Liver (tissue), 9 donors: ENCODE measurements around the gene EDIL3. TPM values are rescaled to one million over a fixed set of nuclear protein-coding genes. Genes with fewer than 3 reads are reported as not detected.

Source experiments
- DNase-seq: peaks from one replicate; pipeline ENCODE4 v3.0.0-alpha.2; 2017; ENCODE audit warnings: low spot score
- H3K27ac ChIP-seq, 2 donors: one replicate each; pipeline ENCODE4 v1.7.0; 2013; ENCODE audit warnings: inconsistent platforms in 2 of 2, low read length in 2 of 2, control low read depth in 1 of 2, low read depth in 1 of 2, mild to moderate bottlenecking in 1 of 2
- H3K27me3 ChIP-seq, 4 donors: one replicate each; pipeline versions ENCODE4 v1.6.1 to v1.7.0; 2013; ENCODE audit warnings: low read length in 3 of 4, inconsistent platforms in 1 of 4, mild to moderate bottlenecking in 1 of 4, moderate library complexity in 1 of 4; ENCODE audit not compliant: control insufficient read depth in 4 of 4, insufficient read depth in 4 of 4
- H3K36me3 ChIP-seq, 4 donors: one replicate each; pipeline versions ENCODE4 v1.6.1 to v1.7.0; 2013; ENCODE audit warnings: low read length in 3 of 4, mild to moderate bottlenecking in 3 of 4, low read depth in 1 of 4, moderate library complexity in 1 of 4; ENCODE audit not compliant: control insufficient read depth in 4 of 4, insufficient read depth in 3 of 4
- H3K4me1 ChIP-seq, 4 donors: one replicate each; pipeline versions ENCODE4 v1.6.1 to v1.7.0; 2013; ENCODE audit warnings: low read length in 3 of 4, mild to moderate bottlenecking in 3 of 4, moderate library complexity in 1 of 4; ENCODE audit not compliant: control insufficient read depth in 4 of 4, insufficient read depth in 4 of 4
- H3K4me3 ChIP-seq, 3 donors: one replicate each; pipeline versions ENCODE4 v1.6.1 to v1.7.0; 2013; ENCODE audit warnings: low read length in 3 of 3, control low read depth in 1 of 3, low read depth in 1 of 3, mild to moderate bottlenecking in 1 of 3
- H3K9ac ChIP-seq, 2 donors: one replicate each; pipeline ENCODE4 v1.7.0; 2013; ENCODE audit warnings: low read length in 2 of 2, mild to moderate bottlenecking in 2 of 2, moderate library complexity in 2 of 2, control low read depth in 1 of 2, low read depth in 1 of 2
- H3K9me3 ChIP-seq, 4 donors: one replicate each; pipeline versions ENCODE4 v1.6.1 to v1.7.0; 2013; ENCODE audit warnings: low read length in 3 of 4; ENCODE audit not compliant: control insufficient read depth in 4 of 4
- EGR1 ChIP-seq, 2 donors: IDR thresholded peaks; 2 replicates each; pipeline ENCODE4 v1.6.1; 2016 to 2018; ENCODE audit warnings: antibody characterized with exemption in 2 of 2, low read depth in 2 of 2
- FOXA1 ChIP-seq: IDR thresholded peaks from 2 replicates; pipeline ENCODE4 v1.6.1; 2016; ENCODE audit warnings: antibody characterized with exemption
- FOXA2 ChIP-seq: IDR thresholded peaks from 2 replicates; pipeline ENCODE4 v1.6.1; 2016; ENCODE audit warnings: antibody characterized with exemption
- GABPA ChIP-seq, 2 donors: IDR thresholded peaks in 1 of 2; conservative IDR thresholded peaks in 1 of 2; 2 replicates each; pipeline ENCODE4 v1.6.1; 2016; ENCODE audit warnings: antibody characterized with exemption in 2 of 2, mild to moderate bottlenecking in 1 of 2, moderate library complexity in 1 of 2
- HNF4A ChIP-seq, 2 donors: conservative IDR thresholded peaks; 2 replicates each; pipeline ENCODE4 v1.6.1; 2016; ENCODE audit warnings: antibody characterized with exemption in 2 of 2, mild to moderate bottlenecking in 2 of 2
- HNF4G ChIP-seq: IDR thresholded peaks from 2 replicates; pipeline ENCODE4 v1.6.1; 2016; ENCODE audit warnings: antibody characterized with exemption
- JUND ChIP-seq, 2 donors: IDR thresholded peaks; 2 replicates each; pipeline ENCODE4 v1.6.1; 2016; ENCODE audit warnings: antibody characterized with exemption in 2 of 2
- NR2F2 ChIP-seq: IDR thresholded peaks from 2 replicates; pipeline ENCODE4 v1.6.1; 2016; ENCODE audit warnings: antibody characterized with exemption
- RAD21 ChIP-seq, 2 donors: IDR thresholded peaks; 2 replicates each; pipeline ENCODE4 v1.6.1; 2016; ENCODE audit warnings: antibody characterized with exemption in 2 of 2, mild to moderate bottlenecking in 2 of 2
- SP1 ChIP-seq: IDR thresholded peaks from 2 replicates; pipeline ENCODE4 v1.6.1; 2018; ENCODE audit warnings: antibody characterized with exemption, mild to moderate bottlenecking
- YY1 ChIP-seq: IDR thresholded peaks from 2 replicates; pipeline ENCODE4 v1.6.1; 2016; ENCODE audit warnings: antibody characterized with exemption, mild to moderate bottlenecking
- WGBS: extraction: QIAGEN DNeasy Blood & Tissue Kit; methylation state at CpG from one replicate; pipeline ENCODE4 v1.1.7; 2013; 5-methylcytosine and 5-hydroxymethylcytosine counted together
- polyA plus RNA-seq, 2 donors: library from polyadenylated mRNA; stranded (reverse) in 1 of 2; unstranded in 1 of 2; fragments of 200-250 nt in 1 of 2; fragments of >200 nt in 1 of 2; fragmentation: Nextera tagmentation in 1 of 2; extraction: Ambion mirVana in 1 of 2; gene quantifications; one replicate each; pipeline versions ENCODE4 v1.2.1 to v1.2.3, GENCODE V29; 2013 to 2015
- total RNA-seq, 2 donors: library from RNA; depleted of rRNA; stranded (reverse); fragments of >200 nt; gene quantifications; one replicate each; pipeline ENCODE4 v1.2.3, GENCODE V29; 2014
- TF ChIP-seq, protein P1 (sequence below): fragments of 150-350 bp; IDR thresholded peaks from 2 replicates; pipeline ENCODE4 v1.5.1; 2017; ENCODE audit warnings: improper control_type of control experiment, low read depth, low read length; ENCODE audit not compliant: missing input control
- TF ChIP-seq, protein P2 (sequence below): IDR thresholded peaks from 2 replicates; pipeline ENCODE4 v1.6.1; 2016; ENCODE audit warnings: antibody characterized with exemption
- TF ChIP-seq, protein P3 (sequence below): IDR thresholded peaks from 2 replicates; pipeline ENCODE4 v1.6.1; 2016; ENCODE audit warnings: antibody characterized with exemption, mild to moderate bottlenecking
- TF ChIP-seq, protein P4 (sequence below): IDR thresholded peaks from 2 replicates; pipeline ENCODE4 v1.6.1; 2016; ENCODE audit warnings: antibody characterized with exemption
- TF ChIP-seq, protein P5 (sequence below): IDR thresholded peaks from 2 replicates; pipeline ENCODE4 v1.6.1; 2016; ENCODE audit warnings: antibody characterized with exemption
- donor health status: healthy.
- donor health status: healthy.
- donor health status: healthy.
- donor health status: healthy.
- donor health status: healthy.

The EDIL3 gene
- total and polyA plus RNA-seq, 4 donors = 0.33 to 12.0 (median 0.76) TPM

DNA sequence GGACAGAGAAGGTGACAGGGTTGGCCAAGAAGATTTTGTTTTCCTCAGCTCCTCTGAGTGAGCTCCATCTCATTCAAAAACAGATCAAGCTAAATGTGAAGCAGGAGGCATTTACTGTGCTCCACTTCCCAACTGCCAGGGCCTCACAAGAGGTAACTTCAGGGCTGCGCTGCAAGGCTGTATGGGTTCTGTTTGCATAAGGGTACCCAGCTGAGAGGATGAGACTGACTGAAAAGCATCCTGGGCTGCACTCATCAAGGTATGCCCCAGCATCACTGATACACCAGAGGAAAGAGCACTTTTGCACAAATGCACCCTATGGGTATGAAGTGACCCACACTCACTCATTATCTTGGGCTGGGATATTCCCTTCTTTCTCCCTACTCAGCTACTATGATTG lies 347.8 kb downstream of the EDIL3 start:
- 73% methylated on average over 1 of the region's 1 CpG for WGBS
- DNase-seq = no peak
- Histone ChIP-seq H3K36me3 (no peaks in the 10 kb centered on the region), H3K9me3 (no peaks in the 10 kb centered on the region), H3K27me3 (no peaks in the 10 kb centered on the region), H3K4me3 (no peak overlapping the region), H3K4me1 (no peaks in the 10 kb centered on the region), H3K9ac (no peak overlapping the region), H3K27ac (no peak overlapping the region)
- TF ChIP-seq, protein P1, sequence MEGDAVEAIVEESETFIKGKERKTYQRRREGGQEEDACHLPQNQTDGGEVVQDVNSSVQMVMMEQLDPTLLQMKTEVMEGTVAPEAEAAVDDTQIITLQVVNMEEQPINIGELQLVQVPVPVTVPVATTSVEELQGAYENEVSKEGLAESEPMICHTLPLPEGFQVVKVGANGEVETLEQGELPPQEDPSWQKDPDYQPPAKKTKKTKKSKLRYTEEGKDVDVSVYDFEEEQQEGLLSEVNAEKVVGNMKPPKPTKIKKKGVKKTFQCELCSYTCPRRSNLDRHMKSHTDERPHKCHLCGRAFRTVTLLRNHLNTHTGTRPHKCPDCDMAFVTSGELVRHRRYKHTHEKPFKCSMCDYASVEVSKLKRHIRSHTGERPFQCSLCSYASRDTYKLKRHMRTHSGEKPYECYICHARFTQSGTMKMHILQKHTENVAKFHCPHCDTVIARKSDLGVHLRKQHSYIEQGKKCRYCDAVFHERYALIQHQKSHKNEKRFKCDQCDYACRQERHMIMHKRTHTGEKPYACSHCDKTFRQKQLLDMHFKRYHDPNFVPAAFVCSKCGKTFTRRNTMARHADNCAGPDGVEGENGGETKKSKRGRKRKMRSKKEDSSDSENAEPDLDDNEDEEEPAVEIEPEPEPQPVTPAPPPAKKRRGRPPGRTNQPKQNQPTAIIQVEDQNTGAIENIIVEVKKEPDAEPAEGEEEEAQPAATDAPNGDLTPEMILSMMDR = no peak
- TF ChIP-seq, protein P2, sequence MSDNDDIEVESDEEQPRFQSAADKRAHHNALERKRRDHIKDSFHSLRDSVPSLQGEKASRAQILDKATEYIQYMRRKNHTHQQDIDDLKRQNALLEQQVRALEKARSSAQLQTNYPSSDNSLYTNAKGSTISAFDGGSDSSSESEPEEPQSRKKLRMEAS = no peak
- TF ChIP-seq, protein P3, sequence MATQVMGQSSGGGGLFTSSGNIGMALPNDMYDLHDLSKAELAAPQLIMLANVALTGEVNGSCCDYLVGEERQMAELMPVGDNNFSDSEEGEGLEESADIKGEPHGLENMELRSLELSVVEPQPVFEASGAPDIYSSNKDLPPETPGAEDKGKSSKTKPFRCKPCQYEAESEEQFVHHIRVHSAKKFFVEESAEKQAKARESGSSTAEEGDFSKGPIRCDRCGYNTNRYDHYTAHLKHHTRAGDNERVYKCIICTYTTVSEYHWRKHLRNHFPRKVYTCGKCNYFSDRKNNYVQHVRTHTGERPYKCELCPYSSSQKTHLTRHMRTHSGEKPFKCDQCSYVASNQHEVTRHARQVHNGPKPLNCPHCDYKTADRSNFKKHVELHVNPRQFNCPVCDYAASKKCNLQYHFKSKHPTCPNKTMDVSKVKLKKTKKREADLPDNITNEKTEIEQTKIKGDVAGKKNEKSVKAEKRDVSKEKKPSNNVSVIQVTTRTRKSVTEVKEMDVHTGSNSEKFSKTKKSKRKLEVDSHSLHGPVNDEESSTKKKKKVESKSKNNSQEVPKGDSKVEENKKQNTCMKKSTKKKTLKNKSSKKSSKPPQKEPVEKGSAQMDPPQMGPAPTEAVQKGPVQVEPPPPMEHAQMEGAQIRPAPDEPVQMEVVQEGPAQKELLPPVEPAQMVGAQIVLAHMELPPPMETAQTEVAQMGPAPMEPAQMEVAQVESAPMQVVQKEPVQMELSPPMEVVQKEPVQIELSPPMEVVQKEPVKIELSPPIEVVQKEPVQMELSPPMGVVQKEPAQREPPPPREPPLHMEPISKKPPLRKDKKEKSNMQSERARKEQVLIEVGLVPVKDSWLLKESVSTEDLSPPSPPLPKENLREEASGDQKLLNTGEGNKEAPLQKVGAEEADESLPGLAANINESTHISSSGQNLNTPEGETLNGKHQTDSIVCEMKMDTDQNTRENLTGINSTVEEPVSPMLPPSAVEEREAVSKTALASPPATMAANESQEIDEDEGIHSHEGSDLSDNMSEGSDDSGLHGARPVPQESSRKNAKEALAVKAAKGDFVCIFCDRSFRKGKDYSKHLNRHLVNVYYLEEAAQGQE = no peak
- TF ChIP-seq FOXA1 (no peak), FOXA2 (no peak)

DNA sequence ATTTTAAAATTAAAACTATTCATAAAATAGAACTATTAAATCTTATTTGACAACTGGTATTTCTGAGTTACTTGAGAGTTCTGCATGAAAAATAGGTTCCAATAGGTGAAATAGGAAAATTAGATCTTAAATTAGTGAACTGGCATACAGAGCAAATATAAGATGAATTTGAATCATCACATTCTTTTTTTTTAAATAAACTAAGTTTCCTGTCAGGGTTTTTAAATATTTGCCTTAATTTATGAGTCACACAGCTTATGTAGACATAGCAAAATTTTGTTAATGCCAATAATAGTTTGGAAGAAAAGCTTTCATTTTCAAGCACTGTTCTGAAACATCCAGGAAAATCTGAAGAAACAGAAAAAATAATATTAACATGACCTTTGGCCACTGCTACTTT lies 352.4 kb downstream of the EDIL3 start:
- Histone ChIP-seq H3K27me3 (no peaks in the 10 kb centered on the region), H3K36me3 (no peaks in the 10 kb centered on the region), H3K27ac (no peak overlapping the region), H3K4me1 (no peaks in the 10 kb centered on the region), H3K4me3 (no peak overlapping the region), H3K9ac (no peak overlapping the region), H3K9me3 (no peaks in the 10 kb centered on the region)
- DNase-seq = no peak
- no peak for TF ChIP-seq HNF4A (conservative IDR thresholded peaks at IDR 0.05)
- TF ChIP-seq, protein P2 = no peak

DNA sequence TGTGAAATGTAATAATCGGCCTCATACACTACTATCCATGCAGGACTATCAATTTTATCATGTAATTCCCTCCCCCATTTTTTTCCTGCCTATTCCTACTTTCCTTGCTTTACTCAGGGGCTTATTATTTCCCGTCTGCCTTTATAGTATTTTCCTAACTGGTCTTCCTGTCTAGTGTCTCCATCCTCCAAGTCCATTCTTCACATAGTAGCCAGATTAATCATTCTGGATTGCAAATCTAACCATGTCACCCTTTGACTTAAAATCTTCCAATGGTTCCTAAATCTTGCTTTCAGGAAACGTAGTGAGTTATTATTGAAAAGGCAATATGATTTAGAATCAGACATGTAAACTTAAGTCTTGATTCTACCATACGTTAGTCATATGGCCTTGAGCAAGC lies 356.6 kb downstream of the EDIL3 start:
- no peak overlapping the region for H3K9ac ChIP-seq
- no peaks in the 10 kb centered on the region for H3K9me3 ChIP-seq
- no peak overlapping the region for H3K4me3 ChIP-seq
- no peaks in the 10 kb centered on the region for H3K27me3 ChIP-seq
- H3K27ac ChIP-seq = no peak overlapping the region
- no peaks in the 10 kb centered on the region for H3K36me3 ChIP-seq
- DNase-seq = no peak
- H3K4me1 ChIP-seq = no peaks in the 10 kb centered on the region
- 75% methylated on average over 4 of the region's 4 CpGs for WGBS
- TF ChIP-seq JUND (IDR thresholded peaks at IDR 0.05) (no peak), YY1 (no peak), FOXA1 (no peak), RAD21 (IDR thresholded peaks at IDR 0.05) (no peak), HNF4G (no peak), GABPA (IDR thresholded peaks at IDR 0.05 in 1 of 2, conservative IDR thresholded peaks at IDR 0.05 in 1 of 2) (no peak), SP1 (no peak), EGR1 (IDR thresholded peaks at IDR 0.05; ENCODE audit: low read depth in 2 of 2) (no peak), NR2F2 (no peak)
- TF ChIP-seq, protein P3 = no peak
- TF ChIP-seq, protein P4, sequence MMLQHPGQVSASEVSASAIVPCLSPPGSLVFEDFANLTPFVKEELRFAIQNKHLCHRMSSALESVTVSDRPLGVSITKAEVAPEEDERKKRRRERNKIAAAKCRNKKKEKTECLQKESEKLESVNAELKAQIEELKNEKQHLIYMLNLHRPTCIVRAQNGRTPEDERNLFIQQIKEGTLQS = no peak
- TF ChIP-seq, protein P5, sequence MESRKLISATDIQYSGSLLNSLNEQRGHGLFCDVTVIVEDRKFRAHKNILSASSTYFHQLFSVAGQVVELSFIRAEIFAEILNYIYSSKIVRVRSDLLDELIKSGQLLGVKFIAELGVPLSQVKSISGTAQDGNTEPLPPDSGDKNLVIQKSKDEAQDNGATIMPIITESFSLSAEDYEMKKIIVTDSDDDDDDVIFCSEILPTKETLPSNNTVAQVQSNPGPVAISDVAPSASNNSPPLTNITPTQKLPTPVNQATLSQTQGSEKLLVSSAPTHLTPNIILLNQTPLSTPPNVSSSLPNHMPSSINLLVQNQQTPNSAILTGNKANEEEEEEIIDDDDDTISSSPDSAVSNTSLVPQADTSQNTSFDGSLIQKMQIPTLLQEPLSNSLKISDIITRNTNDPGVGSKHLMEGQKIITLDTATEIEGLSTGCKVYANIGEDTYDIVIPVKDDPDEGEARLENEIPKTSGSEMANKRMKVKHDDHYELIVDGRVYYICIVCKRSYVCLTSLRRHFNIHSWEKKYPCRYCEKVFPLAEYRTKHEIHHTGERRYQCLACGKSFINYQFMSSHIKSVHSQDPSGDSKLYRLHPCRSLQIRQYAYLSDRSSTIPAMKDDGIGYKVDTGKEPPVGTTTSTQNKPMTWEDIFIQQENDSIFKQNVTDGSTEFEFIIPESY = no peak
